Transverse colon (tissue), 4 donors: ENCODE measurements around the gene ETNK1.

Experiments used
- CTCF ChIP-seq, 5 experiments: fragments of 200-600 bp in 3 of 5; fragments of 450-650 bp in 2 of 5; sonication (generic) in 3 of 5; IDR thresholded peaks; 1 replicate in 2 of 5; 2 replicates in 3 of 5; pipeline ENCODE4 v1.5.1; 2016 to 2017; ENCODE audit warnings: antibody characterized with exemption in 5 of 5, inconsistent platforms in 3 of 5, mild to moderate bottlenecking in 2 of 5, moderate library complexity in 1 of 5
- EP300 ChIP-seq: sonication (generic); formaldehyde crosslinking; IDR thresholded peaks from one replicate; pipeline ENCODE4 v1.6.1; 2017; ENCODE audit warnings: antibody characterized with exemption, low read depth
- POLR2A ChIP-seq: fragments of 450-650 bp; IDR thresholded peaks from one replicate; pipeline ENCODE4 v1.6.1; 2016; ENCODE audit warnings: antibody characterized with exemption, mild to moderate bottlenecking, moderate library complexity
- POLR2AphosphoS5 ChIP-seq, 3 donors: sonication (generic); formaldehyde crosslinking; IDR thresholded peaks; one replicate each; pipeline ENCODE4 v1.6.1; 2016; ENCODE audit warnings: antibody characterized with exemption in 3 of 3

- TF ChIP-seq POLR2AphosphoS5 (IDR thresholded peaks at IDR 0.05) (no peak), CTCF (IDR thresholded peaks at IDR 0.05) (no peak), POLR2A (no peak), EP300 (no peak)
Observed at GRCh38 chr12:22702690-22703089, 77.7 kb downstream of the ETNK1 start.
